Measurements from ENCODE around the gene E2F7. TPM values are rescaled to one million over a fixed set of nuclear protein-coding genes. Genes with fewer than 3 reads are reported as not detected.

E2F7 gene
- total RNA-seq, 1 experiment from 2014 or later = 28.4 TPM

GRCh38 chr12:77040231-77040630, 25.1 kb downstream of the E2F7 start (continued):
- TF ChIP-seq NFYB (CRISPR knock-in tag; conservative IDR thresholded peaks at IDR 0.05; ENCODE audit: low read depth) (no peak), GRHL2 (CRISPR knock-in tag; IDR thresholded peaks at IDR 0.05; ENCODE audit: insufficient replicate concordance, severe bottlenecking) (no peak), NR2C2 (CRISPR knock-in tag; IDR thresholded peaks at IDR 0.05) (no peak)

GRCh38 chr12:77035226-77035625, 30.1 kb downstream of the E2F7 start:
- Mint-ChIP-seq H3K4me1 (no peaks in the 10 kb centered on the region), H3K9me3 (peaks cover 14% of the 10 kb centered on the region), H3K4me3 (no peak overlapping the region), H3K36me3 (peaks cover 77% of the 10 kb centered on the region), H3K27me3 (ENCODE audit: low read depth) (no peaks in the 10 kb centered on the region), H3K27ac (no peak overlapping the region)
- TF ChIP-seq NR2C2 (CRISPR knock-in tag; IDR thresholded peaks at IDR 0.05) (no peak), AFF4 (CRISPR knock-in tag; IDR thresholded peaks at IDR 0.05; ENCODE audit: borderline replicate concordance) (no peak), E2F1 (CRISPR knock-in tag; IDR thresholded peaks at IDR 0.05) (no peak), FOXP1 (CRISPR knock-in tag; IDR thresholded peaks at IDR 0.05; ENCODE audit: borderline replicate concordance) (no peak), ZNF423 (CRISPR knock-in tag; IDR thresholded peaks at IDR 0.05) (no peak), RORB (CRISPR knock-in tag; IDR thresholded peaks at IDR 0.05) (no peak), ATF2 (CRISPR knock-in tag; IDR thresholded peaks at IDR 0.05; ENCODE audit: borderline replicate concordance, low read depth) (no peak)
- DNase-seq (ENCODE audit: low spot score) (no peak), ATAC-seq (no peak)
- ChIA-PET CTCF (no interaction called here), POLR2A (no interaction called here)

GRCh38 chr12:77033658-77034536, 31.5 kb downstream of the E2F7 start:
- POLR2A ChIA-PET = no interaction called here
- Mint-ChIP-seq H3K4me3 (no peak overlapping the region), H3K36me3 (peaks cover 77% of the 10 kb centered on the region), H3K4me1 (no peaks in the 10 kb centered on the region), H3K27me3 (ENCODE audit: low read depth) (no peaks in the 10 kb centered on the region), H3K9me3 (peaks cover 9% of the 10 kb centered on the region), H3K27ac (no peak overlapping the region)
- ATAC-seq = no peak
- TF ChIP-seq PRDM15 (CRISPR knock-in tag; IDR thresholded peaks at IDR 0.05) (no peak), MXD4 (CRISPR knock-in tag; IDR thresholded peaks at IDR 0.05; ENCODE audit: borderline replicate concordance) (no peak), ELF4 (CRISPR knock-in tag; IDR thresholded peaks at IDR 0.05; ENCODE audit: low read depth) (no peak), GTF2I (CRISPR knock-in tag; conservative IDR thresholded peaks at IDR 0.05) (no peak), JUN (CRISPR knock-in tag; IDR thresholded peaks at IDR 0.05) (no peak), FOXJ3 (CRISPR knock-in tag; IDR thresholded peaks at IDR 0.05; ENCODE audit: borderline replicate concordance) (no peak), ZNF512 (CRISPR knock-in tag; IDR thresholded peaks at IDR 0.05; ENCODE audit: borderline replicate concordance) (no peak)
- CTCF ChIA-PET = interaction anchor here (2.0 kb wide), 1 partner anchor 23 kb away, joined by 5 read pairs; no protein-coding TSS in a partner anchor
- DNase-seq (ENCODE audit: low spot score) = no peak
